ENCODE results near the gene SEPHS2.

- TF ChIP-seq CTCF (conservative IDR thresholded peaks at IDR 0.05 in 1 of 2, IDR thresholded peaks at IDR 0.05 in 1 of 2; ENCODE audit: extremely low read depth in 1 of 2, insufficient read depth in 1 of 2, low read depth in 1 of 2, low read length in 2 of 2) (no peak), EZH2 (IDR thresholded peaks at IDR 0.05; ENCODE audit: borderline replicate concordance, low read length) (no peak)
Observed at GRCh38 chr16:30439720-30440348, 5.8 kb downstream of the SEPHS2 start.
